Measurements from ENCODE around the gene GSE1. TPM values are rescaled to one million over a fixed set of nuclear protein-coding genes. Genes with fewer than 3 reads are reported as not detected.

GSE1 gene
- total and polyA plus RNA-seq, 2 of the 13 experiments (the other 11 are each of a cell fraction or from before 2014, with no cell fraction given) = 16.1 to 31.2 TPM

- DNase-seq (ENCODE audit: low spot score) (peak; percentile 87), FAIRE-seq (no peak), ATAC-seq (peak; percentile 98)
- intact Hi-C loops (cut with micrococcal nuclease; ENCODE audit: unreplicated experiment) = no loop called here
- Histone ChIP-seq H4K20me1 (ENCODE audit: insufficient read depth, low read length) (no peaks in the 10 kb centered on the region), H3K9me3 (ENCODE audit: low read length) (no peaks in the 10 kb centered on the region), H3K4me1 (ENCODE audit: insufficient read depth, low read length) (peaks cover 38% of the 10 kb centered on the region), H3K27me3 (ENCODE audit: control insufficient read depth in 1 of 2, insufficient read depth in 2 of 2, low read length in 2 of 2) (peaks cover 0 to 34% of the 10 kb centered on the region in 2 experiments; a peak in 4 of 5 replicates), H3K79me2 (ENCODE audit: insufficient read depth, low read length) (no peaks in the 10 kb centered on the region), H2AFZ (ENCODE audit: low read length) (no peak within 1 kb of the TSS), H3K36me3 (replicated peaks in 1 of 2; ENCODE audit: control insufficient read depth in 1 of 2, insufficient read depth in 2 of 2, low read length in 2 of 2) (peaks cover 0 to 3% of the 10 kb centered on the region in 2 experiments; a peak in 2 of 5 replicates), H3K27ac (ENCODE audit: extremely low read length, insufficient read depth, low read length) (peak within 1 kb of the TSS; percentile 63), H3K4me3 (replicated peaks in 1 of 3; ENCODE audit: insufficient read depth in 1 of 3, low read depth in 2 of 3, low read length in 3 of 3) (peak within 1 kb of the TSS; percentile 66 to 88 (median 84)), H3K4me2 (ENCODE audit: low read depth, low read length) (peak within 1 kb of the TSS; percentile 89), H3K9ac (ENCODE audit: insufficient read depth, low read depth, low read length) (peak within 1 kb of the TSS; percentile 76)
- ChIA-PET CTCF (ENCODE audit: low intra/inter-chr PET ratio, low total read pairs) (no interaction called here), POLR2A (no interaction called here)
- 5% methylated on average over 31 of the region's 86 CpGs for WGBS (ENCODE audit: low lambda C conversion rate)
- in situ Hi-C loops (cut with HindIII; ENCODE audit: extremely low pct_ligation_motif_present, low pct_unique_long_range_greater_than_20kb) = no loop called here
- BruUV-seq (replicated peaks) = no TSS peak
- peak; percentile 62; the same call in 1 of the 2 replicates for TF ChIP-seq ZNF331 (CRISPR knock-in tag; IDR thresholded peaks at IDR 0.05)
- peak; percentile 94 for TF ChIP-seq NFYC (CRISPR knock-in tag; IDR thresholded peaks at IDR 0.05)
- no peak for TF ChIP-seq TAF15 (IDR thresholded peaks at IDR 0.05; ENCODE audit: low read depth, low read length, poor library complexity, severe bottlenecking)
- no peak for TF ChIP-seq EHMT2 (IDR thresholded peaks at IDR 0.05; ENCODE audit: borderline replicate concordance, low read depth, low read length)
- peak; percentile 79 for TF ChIP-seq GABPA (IDR thresholded peaks at IDR 0.05; ENCODE audit: low read depth, low read length)
- TF ChIP-seq GABPA (CRISPR knock-in tag; IDR thresholded peaks at IDR 0.05; ENCODE audit: low read depth) = peak; percentile 83
- TF ChIP-seq ZNF564 (CRISPR knock-in tag; IDR thresholded peaks at IDR 0.05) = 0 out of 2 replicates have a peak, but pooled peaks have one; percentile 40
- TF ChIP-seq, protein P1, sequence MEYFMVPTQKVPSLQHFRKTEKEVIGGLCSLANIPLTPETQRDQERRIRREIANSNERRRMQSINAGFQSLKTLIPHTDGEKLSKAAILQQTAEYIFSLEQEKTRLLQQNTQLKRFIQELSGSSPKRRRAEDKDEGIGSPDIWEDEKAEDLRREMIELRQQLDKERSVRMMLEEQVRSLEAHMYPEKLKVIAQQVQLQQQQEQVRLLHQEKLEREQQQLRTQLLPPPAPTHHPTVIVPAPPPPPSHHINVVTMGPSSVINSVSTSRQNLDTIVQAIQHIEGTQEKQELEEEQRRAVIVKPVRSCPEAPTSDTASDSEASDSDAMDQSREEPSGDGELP (IDR thresholded peaks at IDR 0.05; ENCODE audit: borderline replicate concordance, low read depth) = peak; percentile 26; the same call in 1 of the 2 replicates
- peak; percentile 44; the same call in 1 of the 2 replicates for TF ChIP-seq RXRA (CRISPR knock-in tag; IDR thresholded peaks at IDR 0.05)
- TF ChIP-seq ZNF816 (CRISPR knock-in tag; IDR thresholded peaks at IDR 0.05; ENCODE audit: borderline replicate concordance) = no peak
- TF ChIP-seq ZNF343 (CRISPR knock-in tag; IDR thresholded peaks at IDR 0.05) = peak; percentile 84; the same call in 1 of the 2 replicates
- TF ChIP-seq ZNF768 (CRISPR knock-in tag; IDR thresholded peaks at IDR 0.05) = peak; percentile 69
- no peak for TF ChIP-seq THYN1 (CRISPR knock-in tag; IDR thresholded peaks at IDR 0.05; ENCODE audit: borderline replicate concordance, low read depth)
- no peak for TF ChIP-seq HNRNPK (IDR thresholded peaks at IDR 0.05; ENCODE audit: low read depth, low read length, poor library complexity, severe bottlenecking)
- TF ChIP-seq KDM5A (IDR thresholded peaks at IDR 0.05; ENCODE audit: borderline replicate concordance, low read length) = no peak
- peak; percentile 69; the same call in 1 of the 2 replicates for TF ChIP-seq ZNF839 (CRISPR knock-in tag; IDR thresholded peaks at IDR 0.05; ENCODE audit: borderline replicate concordance)
- no peak for TF ChIP-seq GZF1 (CRISPR knock-in tag; IDR thresholded peaks at IDR 0.05)
- no peak for TF ChIP-seq FUBP1 (CRISPR knock-in tag; IDR thresholded peaks at IDR 0.05; ENCODE audit: borderline replicate concordance)
- TF ChIP-seq ZNF598 (CRISPR knock-in tag; IDR thresholded peaks at IDR 0.05; ENCODE audit: borderline replicate concordance) = 0 out of 2 replicates have a peak, but pooled peaks have one; percentile 29
- no peak for TF ChIP-seq SOX5 (CRISPR knock-in tag; IDR thresholded peaks at IDR 0.05; ENCODE audit: borderline replicate concordance)
These were observed 75.6 kb downstream of the GSE1 start, which contains the start of gene GINS2 for GRCh38 chr16:85688586-85689284. TSS of gene GINS2 (minus strand) at chr16:85688954. CDS start at chr16:85688898, 56 bp downstream.
